MM.1S (cell line): ENCODE data around the gene TMEM163.

ENCODE experiments used
- CTCF ChIP-seq: fragments of 300-600 bp; sonication (generic); IDR thresholded peaks from 2 replicates; pipeline ENCODE4 v1.5.1; 2016; ENCODE audit warnings: antibody characterized with exemption, low read length, mixed read lengths
- EZH2 ChIP-seq: fragments of 300-600 bp; sonication (generic); optimal IDR thresholded peaks from 2 replicates; pipeline ENCODE3; 2017; ENCODE audit warnings: low read depth, mild to moderate bottlenecking, antibody characterized with exemption, low read length, mixed read lengths
- EZH2phosphoT487 ChIP-seq: fragments of 300-600 bp; sonication (generic); IDR thresholded peaks from 2 replicates; pipeline ENCODE4 v1.6.1; 2018; ENCODE audit warnings: antibody characterized with exemption, low read length

- no peak for TF ChIP-seq CTCF
- TF ChIP-seq EZH2 = no peak
- TF ChIP-seq EZH2phosphoT487 = no peak
Observed at GRCh38 chr2:134465228-134466105, 253.3 kb downstream of the TMEM163 start.
